DND-41 (cell line): ENCODE results near the gene FAM193A.

Experiments
- CTCF ChIP-seq: IDR thresholded peaks from 2 replicates; pipeline ENCODE4 v1.5.1; 2012; ENCODE audit warnings: borderline replicate concordance, low read length, moderate library complexity, mild to moderate bottlenecking; ENCODE audit not compliant: poor library complexity, severe bottlenecking; ENCODE audit errors: extremely low read depth
- EZH2 ChIP-seq: IDR thresholded peaks from 3 replicates; pipeline ENCODE4 v1.6.1; 2012; ENCODE audit warnings: borderline replicate concordance, low read depth, mild to moderate bottlenecking, moderate library complexity, low read length, inconsistent platforms; ENCODE audit not compliant: severe bottlenecking

- no peak for TF ChIP-seq CTCF
- no peak for TF ChIP-seq EZH2
Observed at GRCh38 chr4:2722033-2722432, 185.6 kb downstream of the FAM193A start.
